ENCODE measurements around the gene C2orf81.
"Not testable (repeated sequence)": the region's sequence is repeated elsewhere in the genome, so short reads cannot be mapped to it uniquely, and the experiment has no call there.

Gene C2orf81

GRCh38 chr2:74421221-74421870, at the start of gene C2orf81, which contains the start of gene WDR54:
Gene C2orf81, minus strand, starts transcription at chr2:74421619. Its CDS starts 59 bp downstream, at chr2:74421560.
Gene WDR54, plus strand, starts transcription at chr2:74421730. Its CDS starts 424 bp downstream, at chr2:74422154.
- no peaks in the 10 kb centered on the region for H3K9me3 ChIP-seq (ENCODE audit: low read length)
- H3K27me3 ChIP-seq (ENCODE audit: insufficient read depth, low read length): no peaks in the 10 kb centered on the region
- peak within 1 kb of the TSS; percentile 73 for H3K4me3 ChIP-seq (ENCODE audit: low read length)
- peaks cover 19% of the 10 kb centered on the region for H3K36me3 ChIP-seq (ENCODE audit: insufficient read depth, low read length)
- peaks cover 10% of the 10 kb centered on the region for H3K4me1 ChIP-seq (ENCODE audit: insufficient read depth, low read length)
- H2AFZ ChIP-seq (ENCODE audit: low read depth, low read length): peak within 1 kb of the TSS; percentile 83

GRCh38 chr2:74470742-74471141, 49.3 kb upstream of the C2orf81 start:
- H3K4me3 ChIP-seq (ENCODE audit: low read length); H3K9me3 ChIP-seq (ENCODE audit: low read length): not testable (repeated sequence)

GRCh38 chr2:74464406-74464805, 43.0 kb upstream of the C2orf81 start:
- peak overlapping the region; percentile 17 for H2AFZ ChIP-seq (ENCODE audit: low read depth, low read length)
- peak overlapping the region; percentile 64 for H3K4me3 ChIP-seq (ENCODE audit: low read length)
- peaks cover 28% of the 10 kb centered on the region for H3K36me3 ChIP-seq (ENCODE audit: insufficient read depth, low read length)
- no peaks in the 10 kb centered on the region for H3K27me3 ChIP-seq (ENCODE audit: insufficient read depth, low read length)
- peaks cover 12% of the 10 kb centered on the region for H3K4me1 ChIP-seq (ENCODE audit: insufficient read depth, low read length)
- no peaks in the 10 kb centered on the region for H3K9me3 ChIP-seq (ENCODE audit: low read length)

More at GRCh38 chr2:74470742-74471141, 49.3 kb upstream of the C2orf81 start:
- H3K4me1 ChIP-seq (ENCODE audit: insufficient read depth, low read length): peaks cover 15% of the 10 kb centered on the region
- H3K27me3 ChIP-seq (ENCODE audit: insufficient read depth, low read length); H2AFZ ChIP-seq (ENCODE audit: low read depth, low read length): not testable (repeated sequence)
- peaks cover 16% of the 10 kb centered on the region for H3K36me3 ChIP-seq (ENCODE audit: insufficient read depth, low read length)

- Histone ChIP-seq H3K36me3 (ENCODE audit: insufficient read depth, low read length) (peaks cover 29% of the 10 kb centered on the region), H3K27me3 (ENCODE audit: insufficient read depth, low read length) (no peaks in the 10 kb centered on the region), H3K9me3 (ENCODE audit: low read length) (no peaks in the 10 kb centered on the region), H3K4me3 (ENCODE audit: low read length) (no peak overlapping the region), H3K4me1 (ENCODE audit: insufficient read depth, low read length) (peaks cover 20% of the 10 kb centered on the region), H2AFZ (ENCODE audit: low read depth, low read length) (no peak overlapping the region)
Observed at GRCh38 chr2:74462786-74463105, 41.3 kb upstream of the C2orf81 start.

GRCh38 chr2:74462054-74462785, 40.8 kb upstream of the C2orf81 start:
- Histone ChIP-seq H3K36me3 (ENCODE audit: insufficient read depth, low read length) (peaks cover 29% of the 10 kb centered on the region), H3K4me3 (ENCODE audit: low read length) (no peak overlapping the region), H3K9me3 (ENCODE audit: low read length) (no peaks in the 10 kb centered on the region), H3K4me1 (ENCODE audit: insufficient read depth, low read length) (peaks cover 20% of the 10 kb centered on the region), H3K27me3 (ENCODE audit: insufficient read depth, low read length) (no peaks in the 10 kb centered on the region), H2AFZ (ENCODE audit: low read depth, low read length) (no peak overlapping the region)

- Histone ChIP-seq H3K36me3 (ENCODE audit: insufficient read depth, low read length) (peaks cover 29% of the 10 kb centered on the region), H3K27me3 (ENCODE audit: insufficient read depth, low read length) (no peaks in the 10 kb centered on the region), H3K9me3 (ENCODE audit: low read length) (no peaks in the 10 kb centered on the region), H2AFZ (ENCODE audit: low read depth, low read length) (no peak overlapping the region), H3K4me1 (ENCODE audit: insufficient read depth, low read length) (peaks cover 28% of the 10 kb centered on the region), H3K4me3 (ENCODE audit: low read length) (no peak overlapping the region)
Observed at GRCh38 chr2:74461187-74462053, 40.0 kb upstream of the C2orf81 start.

GRCh38 chr2:74460187-74460586, 38.8 kb upstream of the C2orf81 start:
- H2AFZ ChIP-seq (ENCODE audit: low read depth, low read length); H3K4me3 ChIP-seq (ENCODE audit: low read length); H3K9me3 ChIP-seq (ENCODE audit: low read length); H3K27me3 ChIP-seq (ENCODE audit: insufficient read depth, low read length): not testable (repeated sequence)
- Histone ChIP-seq H3K4me1 (ENCODE audit: insufficient read depth, low read length) (peaks cover 40% of the 10 kb centered on the region), H3K36me3 (ENCODE audit: insufficient read depth, low read length) (peaks cover 29% of the 10 kb centered on the region)

GRCh38 chr2:74459503-74460118, 38.2 kb upstream of the C2orf81 start:
- not testable (repeated sequence) for H2AFZ ChIP-seq (ENCODE audit: low read depth, low read length); H3K9me3 ChIP-seq (ENCODE audit: low read length); H3K27me3 ChIP-seq (ENCODE audit: insufficient read depth, low read length)
- Histone ChIP-seq H3K4me1 (ENCODE audit: insufficient read depth, low read length) (peaks cover 40% of the 10 kb centered on the region), H3K4me3 (ENCODE audit: low read length) (peak overlapping the region; percentile 84), H3K36me3 (ENCODE audit: insufficient read depth, low read length) (peaks cover 29% of the 10 kb centered on the region)

- Histone ChIP-seq H2AFZ (ENCODE audit: low read depth, low read length) (no peak overlapping the region), H3K4me1 (ENCODE audit: insufficient read depth, low read length) (peaks cover 34% of the 10 kb centered on the region), H3K9me3 (ENCODE audit: low read length) (no peaks in the 10 kb centered on the region), H3K27me3 (ENCODE audit: insufficient read depth, low read length) (no peaks in the 10 kb centered on the region), H3K4me3 (ENCODE audit: low read length) (peak overlapping the region; percentile 84), H3K36me3 (ENCODE audit: insufficient read depth, low read length) (peaks cover 29% of the 10 kb centered on the region)
Observed at GRCh38 chr2:74458938-74459363, 37.5 kb upstream of the C2orf81 start.

- Histone ChIP-seq H3K27me3 (ENCODE audit: insufficient read depth, low read length) (no peaks in the 10 kb centered on the region), H2AFZ (ENCODE audit: low read depth, low read length) (peak within 1 kb of the TSS; percentile 70), H3K9me3 (ENCODE audit: low read length) (no peaks in the 10 kb centered on the region), H3K4me1 (ENCODE audit: insufficient read depth, low read length) (peaks cover 33% of the 10 kb centered on the region), H3K36me3 (ENCODE audit: insufficient read depth, low read length) (peaks cover 29% of the 10 kb centered on the region), H3K4me3 (ENCODE audit: low read length) (peak within 1 kb of the TSS; percentile 84)
Observed at GRCh38 chr2:74458132-74458937, 36.9 kb upstream of the C2orf81 start, which contains the start of gene WBP1. Gene WBP1, plus strand, starts transcription at chr2:74458438. Its CDS starts 165 bp downstream, at chr2:74458603.

GRCh38 chr2:74457549-74458131, 36.2 kb upstream of the C2orf81 start:
- Histone ChIP-seq H3K27me3 (ENCODE audit: insufficient read depth, low read length) (no peaks in the 10 kb centered on the region), H2AFZ (ENCODE audit: low read depth, low read length) (peak overlapping the region; percentile 70), H3K4me1 (ENCODE audit: insufficient read depth, low read length) (peaks cover 33% of the 10 kb centered on the region), H3K9me3 (ENCODE audit: low read length) (no peaks in the 10 kb centered on the region), H3K36me3 (ENCODE audit: insufficient read depth, low read length) (peaks cover 25% of the 10 kb centered on the region), H3K4me3 (ENCODE audit: low read length) (peak overlapping the region; percentile 84)

- Histone ChIP-seq H3K4me3 (ENCODE audit: low read length) (peak overlapping the region; percentile 84), H3K36me3 (ENCODE audit: insufficient read depth, low read length) (peaks cover 20% of the 10 kb centered on the region), H3K4me1 (ENCODE audit: insufficient read depth, low read length) (peaks cover 33% of the 10 kb centered on the region), H3K9me3 (ENCODE audit: low read length) (no peaks in the 10 kb centered on the region), H2AFZ (ENCODE audit: low read depth, low read length) (peak overlapping the region; percentile 70), H3K27me3 (ENCODE audit: insufficient read depth, low read length) (no peaks in the 10 kb centered on the region)
Observed at GRCh38 chr2:74457129-74457548, 35.7 kb upstream of the C2orf81 start.
